GM12874 (cell line): ENCODE data around the gene PLAAT5.

ENCODE experiments used
- CTCF ChIP-seq: IDR thresholded peaks from 2 replicates; pipeline ENCODE4 v1.5.1; 2011; ENCODE audit warnings: low read depth, mild to moderate bottlenecking, control low read depth, low read length, moderate library complexity; ENCODE audit not compliant: insufficient read depth

Gene PLAAT5

GRCh38 chr11:63502252-63502820 is 11.4 kb upstream of the PLAAT5 start:
- TF ChIP-seq CTCF: no peak

- no peak for TF ChIP-seq CTCF
Measured at GRCh38 chr11:63501236-63501635, 10.3 kb upstream of the PLAAT5 start.

- TF ChIP-seq CTCF: no peak
Measured at GRCh38 chr11:63499874-63500273, 8.9 kb upstream of the PLAAT5 start.

GRCh38 chr11:63494975-63495374 is 4.0 kb upstream of the PLAAT5 start:
- TF ChIP-seq CTCF: no peak

GRCh38 chr11:63493127-63493526 is 2.2 kb upstream of the PLAAT5 start:
- TF ChIP-seq CTCF: no peak

- no peak for TF ChIP-seq CTCF
Measured at GRCh38 chr11:63492441-63492840, 1.5 kb upstream of the PLAAT5 start.

GRCh38 chr11:63491636-63492372 is 837 bp upstream of the PLAAT5 start:
- TF ChIP-seq CTCF: no peak
